Type B pancreatic cell (in vitro differentiated cells): ENCODE measurements around the gene USP2. TPM values are rescaled to one million over a fixed set of nuclear protein-coding genes. Genes with fewer than 3 reads are reported as not detected.

Experiments
- DNase-seq: peaks from one replicate; pipeline ENCODE4 v3.0.0; 2021; ENCODE audit warnings: mixed read lengths; ENCODE audit not compliant: unreplicated experiment; ENCODE audit errors: extremely low spot score
- H3K27ac Mint-ChIP-seq: 2 replicates; pipeline ENCODE4 v1.8.0; 2021; ENCODE audit warnings: mild to moderate bottlenecking, mixed read lengths
- H3K27me3 Mint-ChIP-seq: 2 replicates; pipeline ENCODE4 v1.8.0; 2021; ENCODE audit warnings: mixed read lengths
- H3K36me3 Mint-ChIP-seq: 2 replicates; pipeline ENCODE4 v1.8.0; 2021; ENCODE audit warnings: mixed read lengths
- H3K4me1 Mint-ChIP-seq: one replicate; pipeline ENCODE4 v1.8.0; 2021; ENCODE audit warnings: mixed read lengths; ENCODE audit not compliant: unreplicated experiment
- H3K4me3 Mint-ChIP-seq: 2 replicates; pipeline ENCODE4 v1.8.0; 2021; ENCODE audit warnings: mild to moderate bottlenecking, mixed read lengths
- H3K9me3 Mint-ChIP-seq: 2 replicates; pipeline ENCODE4 v1.8.0; 2021; ENCODE audit warnings: mixed read lengths
- CTCF ChIP-seq: fragments of 200-600 bp; sonication (generic); conservative IDR thresholded peaks from 2 replicates; pipeline ENCODE4 v1.5.0; 2021; ENCODE audit warnings: antibody characterized with exemption, mild to moderate bottlenecking
- microRNA-seq: library from miRNA; unstranded; fragments of <30 nt; microRNA quantifications from one replicate; pipeline ENCODE4, GENCODE V29; 2020
- total RNA-seq: library from RNA; stranded (reverse); gene quantifications from 2 replicates; pipeline ENCODE4 v1.2.1, GENCODE V29; 2021; ENCODE audit warnings: low replicate concordance

USP2 gene
- total RNA-seq, 1 donor from 2014 or later = 8.2 TPM

- Mint-ChIP-seq H3K4me1 (peaks cover 3% of the 10 kb centered on the region), H3K4me3 (no peak overlapping the region), H3K36me3 (peaks cover 31% of the 10 kb centered on the region), H3K27ac (no peak overlapping the region), H3K27me3 (no peaks in the 10 kb centered on the region), H3K9me3 (no peaks in the 10 kb centered on the region)
- DNase-seq = no peak
- TF ChIP-seq CTCF = no peak
Observed at GRCh38 chr11:119305556-119306372, 75.7 kb downstream of the USP2 start.

Small RNA genes lying within 50 kb of the gene (microRNA-seq; reads per million reads assigned to microRNA genes)
- gene MIR6756 = not detected

Other genes with a start within 250 kb of the USP2 start
- gene ABCG4, start 232.6 kb downstream of the USP2 start, total RNA-seq = 1.3 TPM in 1 of 2 replicates, not detected in the other
- gene NLRX1, start 213.0 kb downstream of the USP2 start, total RNA-seq = 8.7 and 11.5 TPM in 2 replicates
- gene NHERF4, start 196.2 kb downstream of the USP2 start, total RNA-seq = 2.3 and 7.0 TPM in 2 replicates
- gene CBL, start 175.4 kb downstream of the USP2 start, total RNA-seq = 14.4 and 21.1 TPM in 2 replicates
- 3.0 and 10.3 TPM in 2 replicates for gene MCAM, start 64.6 kb downstream of the USP2 start, total RNA-seq
- gene RNF26, start 47.2 kb downstream of the USP2 start, total RNA-seq = 40.3 and 45.6 TPM in 2 replicates
- gene C1QTNF5, start 40.8 kb downstream of the USP2 start, total RNA-seq = 2.0 and 4.0 TPM in 2 replicates
- not detected in 2 replicates for gene MFRP, start 35.0 kb downstream of the USP2 start, total RNA-seq
- gene THY1, start 41.5 kb upstream of the USP2 start, total RNA-seq = 2.0 and 19.0 TPM in 2 replicates